ENCODE results near the gene NPIPA1. TPM values are rescaled to one million over a fixed set of nuclear protein-coding genes. Genes with fewer than 3 reads are reported as not detected.
A peak's percentile ranks its signal among the peaks of the same experiment; 100 is the strongest.
"Not testable (repeated sequence)": the region's sequence is repeated elsewhere in the genome, so short reads cannot be mapped to it uniquely, and the experiment has no call there.

NPIPA1 gene
- polyA plus RNA-seq, 1 donor: 164 TPM

GRCh38 chr16:14930246-14930645 is 7.0 kb upstream of the NPIPA1 start:
- not testable (repeated sequence) for DNase-seq

GRCh38 chr16:14930971-14931370 is 6.3 kb upstream of the NPIPA1 start:
- DNase-seq: not testable (repeated sequence)

- DNase-seq: not testable (repeated sequence)
Measured at GRCh38 chr16:14932581-14933375, 4.5 kb upstream of the NPIPA1 start.

- not testable (repeated sequence) for DNase-seq
Measured at GRCh38 chr16:14937994-14938393, 751 bp downstream of the NPIPA1 start.

- DNase-seq: not testable (repeated sequence)
Measured at GRCh38 chr16:14942686-14943085, 5.4 kb downstream of the NPIPA1 start.

GRCh38 chr16:14955546-14956231 is 18.4 kb downstream of the NPIPA1 start:
- no peak for DNase-seq

GRCh38 chr16:14957576-14958322 is 20.5 kb downstream of the NPIPA1 start:
- DNase-seq: no peak

- no peak for DNase-seq
Measured at GRCh38 chr16:14958323-14958600, 21.0 kb downstream of the NPIPA1 start.

GRCh38 chr16:14958970-14959369 is 21.7 kb downstream of the NPIPA1 start:
- DNase-seq: no peak

GRCh38 chr16:14961405-14962186 is 24.4 kb downstream of the NPIPA1 start:
- DNase-seq: no peak

- no peak for DNase-seq
Measured at GRCh38 chr16:14963281-14964173, 26.3 kb downstream of the NPIPA1 start.

GRCh38 chr16:14965328-14965727 is 28.1 kb downstream of the NPIPA1 start:
- no peak for DNase-seq

- not testable (repeated sequence) for DNase-seq
Measured at GRCh38 chr16:14969795-14970194, 32.6 kb downstream of the NPIPA1 start.

- not testable (repeated sequence) for DNase-seq
Measured at GRCh38 chr16:14971621-14972228, 34.5 kb downstream of the NPIPA1 start.

- DNase-seq: not testable (repeated sequence)
Measured at GRCh38 chr16:14973785-14974322, 36.6 kb downstream of the NPIPA1 start.

GRCh38 chr16:14974331-14974655 is 37.0 kb downstream of the NPIPA1 start:
- DNase-seq: peak; percentile 58

GRCh38 chr16:14974656-14975417 is 37.6 kb downstream of the NPIPA1 start, which contains the start of gene PDXDC1:
Gene PDXDC1 (plus strand): TSS chr16:14975026. CDS start chr16:14975200, 174 bp downstream.
- DNase-seq: peak; percentile 96

- not testable (repeated sequence) for DNase-seq
Measured at GRCh38 chr16:14975418-14976194, 38.4 kb downstream of the NPIPA1 start.

Measured in left kidney (tissue), 2 donors.